ENCODE measurements around the gene FADS6.

- TF ChIP-seq CTCF (IDR thresholded peaks at IDR 0.05; ENCODE audit: low read depth, low read length) (no peak), POLR2A (IDR thresholded peaks at IDR 0.05; ENCODE audit: extremely low read depth, insufficient read length) (no peak), MYC (IDR thresholded peaks at IDR 0.05; ENCODE audit: low read depth, low read length) (no peak), MAX (IDR thresholded peaks at IDR 0.05; ENCODE audit: low read depth, low read length) (no peak)
Observed at GRCh38 chr17:74881073-74881472, 12.4 kb downstream of the FADS6 start.

Data from NB4 (cell line).